GM18867 (cell line): ENCODE data around the gene C5orf15.
"Not testable (repeated sequence)": the region's sequence is repeated elsewhere in the genome, so short reads cannot be mapped to it uniquely, and the experiment has no call there.

Experiments
- ATAC-seq: cut with Tn5 transposase; IDR thresholded peaks from one replicate; pipeline ENCODE4 v1.9.1; 2021; ENCODE audit warnings: mild to moderate bottlenecking, moderate library complexity; ENCODE audit not compliant: unreplicated experiment

The C5orf15 gene

GRCh38 chr5:133938929-133939328 lies 29.5 kb downstream of the C5orf15 start:
- peak; percentile 60 for ATAC-seq

GRCh38 chr5:133938039-133938821 lies 30.2 kb downstream of the C5orf15 start:
- no peak for ATAC-seq

GRCh38 chr5:133937628-133938027 lies 30.8 kb downstream of the C5orf15 start:
- ATAC-seq = not testable (repeated sequence)

GRCh38 chr5:133936651-133937015 lies 31.8 kb downstream of the C5orf15 start:
- ATAC-seq = no peak

- ATAC-seq = not testable (repeated sequence)
Measured at GRCh38 chr5:133935991-133936650, 32.3 kb downstream of the C5orf15 start.

GRCh38 chr5:133935667-133935940 lies 32.8 kb downstream of the C5orf15 start:
- no peak for ATAC-seq

GRCh38 chr5:133934822-133935666 lies 33.4 kb downstream of the C5orf15 start:
- no peak for ATAC-seq

GRCh38 chr5:133934311-133934710 lies 34.1 kb downstream of the C5orf15 start:
- no peak for ATAC-seq

- no peak for ATAC-seq
Measured at GRCh38 chr5:133933670-133934295, 34.6 kb downstream of the C5orf15 start.

GRCh38 chr5:133933169-133933509 lies 35.3 kb downstream of the C5orf15 start:
- no peak for ATAC-seq

- ATAC-seq = no peak
Measured at GRCh38 chr5:133932441-133933168, 35.8 kb downstream of the C5orf15 start.

GRCh38 chr5:133931546-133931945 lies 36.9 kb downstream of the C5orf15 start:
- ATAC-seq = no peak

- ATAC-seq = no peak
Measured at GRCh38 chr5:133930813-133931090, 37.7 kb downstream of the C5orf15 start.

- peak; percentile 66 for ATAC-seq
Measured at GRCh38 chr5:133930061-133930812, 38.2 kb downstream of the C5orf15 start.

- no peak for ATAC-seq
Measured at GRCh38 chr5:133928587-133929393, 39.6 kb downstream of the C5orf15 start.

GRCh38 chr5:133927300-133928180 lies 40.9 kb downstream of the C5orf15 start:
- ATAC-seq = no peak

- no peak for ATAC-seq
Measured at GRCh38 chr5:133926489-133927299, 41.7 kb downstream of the C5orf15 start.
